Amniotic stem cell (primary cell): Measurements from ENCODE around the gene SLC39A3.
"Not testable (repeated sequence)": the region's sequence is repeated elsewhere in the genome, so short reads cannot be mapped to it uniquely, and the experiment has no call there.

Experiments used
- DNase-seq: peaks from one replicate; lab custom pipeline; 2025; lab: John Stamatoyannopoulos, UW

SLC39A3 gene

DNA sequence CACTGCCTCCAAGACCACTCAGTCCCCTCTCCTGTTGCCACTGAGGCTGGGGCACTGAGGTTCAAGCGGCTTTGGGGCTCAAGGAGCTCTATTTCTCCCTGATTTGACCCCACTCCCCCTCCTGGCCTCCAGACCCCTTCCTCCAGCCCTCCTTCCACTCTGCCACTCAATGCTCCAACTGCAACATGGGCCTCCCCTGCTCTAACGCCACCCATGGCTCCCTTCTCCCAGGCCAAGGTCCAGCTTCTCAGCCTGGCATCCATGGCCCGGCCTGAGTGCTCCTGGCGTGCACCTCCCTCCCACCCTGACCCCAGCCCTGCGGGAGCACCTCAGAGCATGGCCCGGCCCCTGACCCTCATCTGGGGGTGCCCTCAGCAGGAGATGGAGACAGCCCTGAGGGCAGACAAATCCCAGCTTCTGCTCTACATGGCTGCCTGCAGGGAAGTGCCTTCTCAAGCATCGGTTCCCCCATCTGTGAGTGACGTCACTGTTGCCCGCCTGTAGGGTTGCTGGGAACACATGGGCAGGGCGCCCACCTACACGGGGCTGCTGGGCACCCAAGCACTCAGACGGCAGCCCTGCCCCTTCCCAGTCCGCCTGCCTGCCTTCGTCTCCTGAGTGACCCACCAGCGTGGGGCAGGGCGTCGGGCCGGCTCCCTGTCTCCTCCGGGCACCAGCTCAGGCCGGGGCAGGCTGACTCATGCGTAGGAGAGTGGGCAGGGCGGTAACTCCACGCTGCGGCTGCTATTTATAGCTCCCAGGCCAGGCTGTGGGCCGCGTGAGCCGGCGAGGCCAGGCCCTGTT lies 17.1 kb downstream of the SLC39A3 start:
- DNase-seq, result peak; percentile 72

DNA sequence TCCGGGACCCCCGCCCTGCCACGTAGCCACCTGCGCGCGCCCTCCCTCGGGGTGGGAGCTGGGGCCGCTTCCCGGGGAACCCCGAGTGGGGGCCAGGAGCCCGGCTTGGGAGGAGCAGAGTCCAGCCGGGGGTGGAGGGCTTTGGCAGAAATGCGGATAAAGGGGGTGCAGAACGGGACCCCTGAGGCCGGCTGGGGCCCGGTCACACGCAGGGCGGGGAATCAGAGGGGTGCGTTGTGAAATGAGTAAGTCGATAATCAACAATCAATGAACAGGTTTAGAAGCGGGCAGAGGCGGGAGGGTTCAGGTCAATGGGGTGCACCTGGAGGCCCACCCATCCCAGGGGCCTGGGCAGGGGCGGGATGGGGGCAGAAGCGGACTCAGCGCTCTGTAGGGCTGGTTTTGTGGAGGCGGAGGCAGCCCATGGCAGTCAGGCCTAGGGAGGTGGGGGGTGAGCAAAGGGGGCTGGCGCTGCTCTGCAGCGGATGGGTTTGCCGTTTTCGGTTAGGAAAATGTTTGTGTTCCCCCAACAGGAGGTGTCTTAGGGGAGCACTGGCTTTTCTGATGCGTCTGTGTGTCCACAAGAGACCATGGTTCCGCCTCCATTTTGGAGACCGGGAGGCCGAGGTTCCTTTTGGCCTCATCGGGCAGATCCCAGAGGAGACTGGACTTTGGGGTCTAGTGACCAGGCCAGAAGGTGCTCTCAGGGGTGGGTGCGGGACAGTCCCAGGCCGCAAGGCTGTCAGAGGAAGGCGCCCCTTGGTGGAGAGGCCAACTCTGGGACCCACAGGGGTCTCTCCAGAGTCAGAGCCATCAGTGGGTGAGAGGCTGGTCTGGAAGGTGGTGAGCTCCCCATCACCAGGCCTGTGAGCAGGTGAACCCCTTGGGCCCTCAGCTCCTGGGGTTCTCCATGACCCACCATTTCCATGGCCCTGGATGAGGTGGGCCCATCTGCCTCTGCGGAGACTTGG lies 18.0 kb downstream of the SLC39A3 start:
- no peak for DNase-seq

- DNase-seq, result no peak
Observed at GRCh38 chr19:2720777-2721569, 18.8 kb downstream of the SLC39A3 start, which contains the start of gene DIRAS1. DIRAS1 (minus strand) TSS chr19:2721372; CDS start chr19:2717806, 3,566 bp downstream.

DNA sequence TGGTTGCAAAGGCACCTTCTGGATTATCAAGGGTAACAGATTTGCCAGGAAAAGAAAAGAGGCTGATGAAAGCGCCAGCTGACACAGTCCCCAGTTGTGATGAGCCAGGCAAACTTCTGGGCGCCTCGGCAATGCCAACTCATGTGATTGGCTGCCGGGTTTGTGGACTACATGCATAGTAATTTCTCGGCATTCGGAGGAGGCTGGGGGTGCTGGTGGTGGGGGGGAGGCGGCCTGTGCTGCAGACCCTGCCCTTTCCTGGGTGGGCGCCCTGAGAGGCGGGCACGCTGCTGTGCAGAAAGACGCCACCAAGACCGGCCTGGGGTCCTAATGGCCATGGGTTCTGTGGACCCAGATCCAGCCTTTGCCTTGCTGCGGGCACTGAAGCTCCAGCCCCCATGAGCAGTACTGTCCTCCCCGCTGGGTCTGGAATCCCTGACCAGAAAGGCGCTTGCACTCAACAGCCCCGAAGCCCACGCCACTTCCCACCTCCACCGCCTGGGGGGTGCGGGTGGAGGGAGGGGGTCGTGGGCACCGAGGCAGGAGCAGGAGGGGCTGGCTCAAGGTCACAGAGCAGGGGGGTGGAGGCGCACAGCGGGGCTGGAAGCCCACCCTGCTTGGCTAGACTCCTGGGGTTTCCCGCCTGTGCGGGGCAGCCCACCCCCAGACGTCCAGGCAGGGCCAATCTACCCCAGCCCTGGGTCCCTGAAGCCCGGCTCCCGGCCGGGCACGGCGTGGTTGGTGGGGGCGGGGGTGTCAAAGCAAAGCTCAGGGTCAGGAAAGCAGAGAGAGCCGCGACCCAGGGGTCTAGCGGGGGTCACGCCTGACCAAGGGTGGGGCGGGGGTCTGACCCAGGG lies 19.7 kb downstream of the SLC39A3 start:
- no peak for DNase-seq

GRCh38 chr19:2719232-2719735 lies 20.5 kb downstream of the SLC39A3 start:
- DNase-seq, result no peak

GRCh38 chr19:2717638-2718541 lies 21.9 kb downstream of the SLC39A3 start:
- DNase-seq, result no peak

GRCh38 chr19:2716722-2717637 lies 22.8 kb downstream of the SLC39A3 start:
- no peak for DNase-seq

DNA sequence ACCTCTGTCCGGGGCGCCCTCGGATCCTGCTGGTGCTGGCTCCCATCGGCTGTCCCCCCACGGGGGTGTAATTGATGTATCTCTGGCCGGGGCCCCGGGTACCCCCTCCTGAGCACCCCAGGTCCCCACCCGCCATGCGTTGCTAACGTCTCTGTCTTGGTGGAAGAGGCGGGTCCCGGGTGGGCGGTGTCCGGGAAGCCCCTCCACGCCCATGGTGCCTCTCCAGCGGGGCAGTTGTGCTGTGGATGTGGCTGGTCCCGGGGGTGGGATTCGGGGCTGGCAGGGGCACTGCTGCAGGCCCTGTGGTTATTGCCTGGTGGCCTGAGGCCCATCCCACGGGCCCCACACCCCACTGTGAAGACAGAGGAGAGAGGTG lies 23.6 kb downstream of the SLC39A3 start:
- DNase-seq, result no peak

GRCh38 chr19:2715470-2716274 lies 24.1 kb downstream of the SLC39A3 start:
- DNase-seq, result no peak

DNA sequence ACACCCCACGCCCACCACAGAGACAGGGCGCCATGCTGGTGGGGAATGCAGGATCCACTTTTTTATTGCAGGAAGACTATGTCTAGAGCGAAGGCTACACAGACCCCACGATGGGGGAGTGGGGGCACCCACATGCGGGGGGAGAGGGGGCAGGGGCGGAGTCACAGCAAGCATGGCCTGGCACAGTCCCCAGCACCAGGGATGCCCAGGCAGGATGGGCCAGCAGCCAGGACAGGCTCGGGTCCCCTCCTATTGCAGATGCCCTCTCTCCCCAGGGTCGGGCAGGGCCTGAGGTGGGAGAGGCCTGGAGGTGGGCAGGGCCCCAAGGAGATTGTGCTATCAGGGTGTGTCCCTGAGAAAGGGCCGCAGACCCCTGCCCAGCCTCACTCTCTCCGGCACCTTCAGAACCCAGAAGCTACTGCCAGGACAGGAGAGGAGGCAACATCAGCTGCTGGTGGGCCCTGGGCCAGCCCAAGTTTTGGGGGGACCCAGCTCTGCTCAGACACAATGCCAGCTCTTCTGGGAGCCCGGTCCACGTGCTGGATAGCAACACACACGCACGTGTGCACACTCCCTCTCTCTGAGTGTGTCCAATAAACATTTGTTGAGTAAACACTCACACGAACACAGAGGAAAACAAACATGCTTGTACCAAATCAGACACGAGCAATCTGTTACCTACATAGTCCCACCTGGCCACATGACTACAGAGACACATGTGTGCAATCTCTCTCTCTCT lies 25.1 kb downstream of the SLC39A3 start:
- DNase-seq, result no peak

DNA sequence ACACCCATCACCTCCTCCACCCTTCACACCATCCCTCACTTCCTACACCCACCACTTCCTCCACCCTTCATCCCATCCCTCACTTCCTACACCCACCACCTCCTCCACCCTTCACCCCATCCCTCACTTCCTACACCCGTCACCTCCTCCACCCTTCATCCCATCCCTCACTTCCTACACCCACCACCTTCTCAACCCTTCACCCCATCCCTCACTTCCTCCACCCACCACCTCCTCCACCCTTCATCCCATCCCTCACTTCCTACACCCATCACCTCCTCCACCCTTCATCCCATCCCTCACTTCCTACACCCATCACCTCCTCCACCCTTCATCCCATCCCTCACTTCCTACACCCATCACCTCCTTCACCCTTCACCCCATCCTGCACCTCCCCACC lies 25.7 kb downstream of the SLC39A3 start:
- not testable (repeated sequence) for DNase-seq

GRCh38 chr19:2713170-2713569 lies 26.6 kb downstream of the SLC39A3 start:
- not testable (repeated sequence) for DNase-seq

GRCh38 chr19:2711875-2712205 lies 28.0 kb downstream of the SLC39A3 start:
- DNase-seq, result no peak

- no peak for DNase-seq
Observed at GRCh38 chr19:2711172-2711874, 28.5 kb downstream of the SLC39A3 start.

- DNase-seq, result no peak
Observed at GRCh38 chr19:2706251-2706650, 33.6 kb downstream of the SLC39A3 start.

GRCh38 chr19:2703691-2704216 lies 36.1 kb downstream of the SLC39A3 start:
- DNase-seq, result no peak
